ENCODE data around the gene SLC41A1. TPM values are rescaled to one million over a fixed set of nuclear protein-coding genes. Genes with fewer than 3 reads are reported as not detected.

The SLC41A1 gene
- total RNA-seq, 1 donor from 2014 or later = 19.9 TPM

- intact Hi-C loops (cut with micrococcal nuclease) = loop anchor here (1.0 kb wide), 6 partner anchors 22 to 315 kb away; partner anchors contain the start of gene SLC41A1
Observed at GRCh38 chr1:205791568-205792180, 21.3 kb downstream of the SLC41A1 start.

GRCh38 chr1:205787287-205787916 is 25.6 kb downstream of the SLC41A1 start:
- intact Hi-C loops (cut with micrococcal nuclease) = no loop called here

GRCh38 chr1:205786601-205787000 is 26.4 kb downstream of the SLC41A1 start:
- intact Hi-C loops (cut with micrococcal nuclease) = no loop called here

GRCh38 chr1:205785446-205785845 is 27.6 kb downstream of the SLC41A1 start:
- intact Hi-C loops (cut with micrococcal nuclease) = no loop called here

- intact Hi-C loops (cut with micrococcal nuclease) = loop anchor here (2.0 kb wide), 3 partner anchors 29 to 255 kb away; partner anchors contain the start of gene SLC41A1
Observed at GRCh38 chr1:205783904-205784303, 29.1 kb downstream of the SLC41A1 start.

- intact Hi-C loops (cut with micrococcal nuclease) = loop anchor here (2.0 kb wide), 3 partner anchors 29 to 255 kb away; partner anchors contain the start of gene SLC41A1
Observed at GRCh38 chr1:205783433-205783795, 29.6 kb downstream of the SLC41A1 start.

- intact Hi-C loops (cut with micrococcal nuclease) = loop anchor here (1.0 to 2.0 kb wide), 5 partner anchors 30 to 254 kb away; partner anchors contain the start of gene SLC41A1
Observed at GRCh38 chr1:205782627-205783432, 30.2 kb downstream of the SLC41A1 start.

GRCh38 chr1:205780335-205780734 is 32.7 kb downstream of the SLC41A1 start:
- intact Hi-C loops (cut with micrococcal nuclease) = no loop called here

- intact Hi-C loops (cut with micrococcal nuclease) = loop anchor here (10.0 kb wide), 2 partner anchors 653 to 1547 kb away; partner anchors contain the start of genes CD55 and RBBP5
Observed at GRCh38 chr1:205777994-205778393, 35.0 kb downstream of the SLC41A1 start.

GRCh38 chr1:205775717-205776056 is 37.3 kb downstream of the SLC41A1 start:
- intact Hi-C loops (cut with micrococcal nuclease) = loop anchor here (1.0 to 10.0 kb wide), 10 partner anchors 25 to 1549 kb away; partner anchors contain the start of genes CD55, NUCKS1, PM20D1 and RBBP5

- intact Hi-C loops (cut with micrococcal nuclease) = loop anchor here (1.0 to 10.0 kb wide), 10 partner anchors 25 to 1550 kb away; partner anchors contain the start of genes CD55, NUCKS1, PM20D1 and RBBP5
Observed at GRCh38 chr1:205775015-205775716, 37.8 kb downstream of the SLC41A1 start, which contains the start of gene RAB29. Gene RAB29 (minus strand): TSS chr1:205775482. CDS start chr1:205774956, 526 bp downstream.

- intact Hi-C loops (cut with micrococcal nuclease) = loop anchor here (1.0 to 10.0 kb wide), 10 partner anchors 24 to 1550 kb away; partner anchors contain the start of genes CD55, NUCKS1, PM20D1 and RBBP5
Observed at GRCh38 chr1:205774198-205775014, 38.6 kb downstream of the SLC41A1 start.

GRCh38 chr1:205772607-205773032 is 40.4 kb downstream of the SLC41A1 start:
- intact Hi-C loops (cut with micrococcal nuclease) = loop anchor here (10.0 kb wide), 2 partner anchors 648 to 1552 kb away; partner anchors contain the start of genes CD55 and RBBP5

- intact Hi-C loops (cut with micrococcal nuclease) = loop anchor here (10.0 kb wide), 2 partner anchors 646 to 1554 kb away; partner anchors contain the start of genes CD55 and RBBP5
Observed at GRCh38 chr1:205770618-205771017, 42.4 kb downstream of the SLC41A1 start.

- intact Hi-C loops (cut with micrococcal nuclease) = loop anchor here (10.0 kb wide), 2 partner anchors 645 to 1555 kb away; partner anchors contain the start of genes CD55 and RBBP5
Observed at GRCh38 chr1:205769641-205770365, 43.2 kb downstream of the SLC41A1 start.

- intact Hi-C loops (cut with micrococcal nuclease) = no loop called here
Observed at GRCh38 chr1:205767248-205767647, 45.8 kb downstream of the SLC41A1 start.

- intact Hi-C loops (cut with micrococcal nuclease) = no loop called here
Observed at GRCh38 chr1:205766570-205766969, 46.4 kb downstream of the SLC41A1 start.

GRCh38 chr1:205766038-205766437 is 47.0 kb downstream of the SLC41A1 start:
- intact Hi-C loops (cut with micrococcal nuclease) = no loop called here

- intact Hi-C loops (cut with micrococcal nuclease) = no loop called here
Observed at GRCh38 chr1:205764578-205764977, 48.4 kb downstream of the SLC41A1 start.

Measured in T-helper 1 cell treated with Interleukin-12 subunit alpha and Interleukin-12 subunit beta and Interleukin-4 antibody, amounts not matched to agents 30 ng/mL and 1 ng/mL, for 36 hours (primary cell).